Endodermal cell (in vitro differentiated cells): ENCODE results near the gene CLSTN1. TPM values are rescaled to one million over a fixed set of nuclear protein-coding genes. Genes with fewer than 3 reads are reported as not detected.

Experiments
- DNase-seq: peaks from one replicate; pipeline ENCODE4 v3.0.0-alpha.2; 2017
- H3K27ac ChIP-seq: 2 replicates; pipeline ENCODE4 v1.5.1; 2013; ENCODE audit warnings: mild to moderate bottlenecking, low read depth, low read length, moderate library complexity
- H3K27me3 ChIP-seq: 2 replicates; pipeline ENCODE4 v1.6.1; 2013; ENCODE audit warnings: mild to moderate bottlenecking, low read length, moderate library complexity; ENCODE audit not compliant: insufficient read depth, control insufficient read depth, poor library complexity, severe bottlenecking
- H3K36me3 ChIP-seq: 2 replicates; pipeline ENCODE4 v1.7.0; 2013; ENCODE audit warnings: mild to moderate bottlenecking, low read length, moderate library complexity; ENCODE audit not compliant: control insufficient read depth, insufficient read depth
- H3K4me1 ChIP-seq: one replicate; pipeline ENCODE4 v1.7.0; 2013; ENCODE audit warnings: low read length; ENCODE audit not compliant: control insufficient read depth, insufficient read depth
- H3K4me3 ChIP-seq: 2 replicates; pipeline ENCODE4 v1.5.1; 2013; ENCODE audit warnings: mild to moderate bottlenecking, low read length, moderate library complexity
- H3K9ac ChIP-seq: 2 replicates; pipeline ENCODE4 v1.6.1; 2013; ENCODE audit warnings: mild to moderate bottlenecking, low read length, moderate library complexity; ENCODE audit not compliant: poor library complexity, severe bottlenecking; ENCODE audit errors: extremely low read depth
- H3K9me3 ChIP-seq: 2 replicates; pipeline ENCODE4 v1.6.1; 2013; ENCODE audit warnings: mild to moderate bottlenecking, low read length, moderate library complexity; ENCODE audit not compliant: control insufficient read depth
- H3K27ac Mint-ChIP-seq: 2 replicates; pipeline ENCODE4 v1.8.0; 2020; ENCODE audit warnings: mixed read lengths
- H3K27me3 Mint-ChIP-seq: 2 replicates; pipeline ENCODE4 v1.8.0; 2021; ENCODE audit warnings: mild to moderate bottlenecking, mixed read lengths; ENCODE audit not compliant: insufficient read depth
- H3K36me3 Mint-ChIP-seq: 2 replicates; pipeline ENCODE4 v1.8.0; 2020; ENCODE audit warnings: low read depth, mixed read lengths
- H3K4me1 Mint-ChIP-seq: 2 replicates; pipeline ENCODE4 v1.8.0; 2020; ENCODE audit warnings: mixed read lengths
- H3K4me3 Mint-ChIP-seq: 2 replicates; pipeline ENCODE4 v1.8.0; 2020; ENCODE audit warnings: mild to moderate bottlenecking, moderate library complexity, mixed read lengths
- H3K9me3 Mint-ChIP-seq: 2 replicates; pipeline ENCODE4 v1.8.0; 2020; ENCODE audit warnings: mild to moderate bottlenecking, mixed read lengths
- CTCF ChIP-seq: fragments of 200-600 bp; sonication (generic); conservative IDR thresholded peaks from 2 replicates; pipeline ENCODE4 v1.5.0; 2021; ENCODE audit warnings: antibody characterized with exemption, mild to moderate bottlenecking
- WGBS, 2 experiments: methylation state at CpG; one replicate each; pipeline versions ENCODE4 v1.1.5 to v1.1.7; 2013; ENCODE audit warnings: missing lambda C conversion rate in 2 of 2, mixed read lengths in 1 of 2; ENCODE audit not compliant: insufficient coverage in 1 of 2, insufficient read length in 1 of 2; 5-methylcytosine and 5-hydroxymethylcytosine counted together
- total RNA-seq, 2 donors: library from RNA; stranded (reverse); fragmentation: NEBNext Ultra II Directional in 1 of 2; extraction: Animal tissue kit (Norgen Biotek cat#: 25700) in 1 of 2; gene quantifications; 2 replicates in 1 of 2; 3 replicates in 1 of 2; pipeline ENCODE4 v1.2.1, GENCODE V29; 2021

Gene CLSTN1
- total RNA-seq, 2 donors from 2014 or later, result 96.6 to 116 TPM

GRCh38 chr1:9680091-9680490, 143.7 kb downstream of the CLSTN1 start:
- no peak for DNase-seq
- H3K36me3 ChIP-seq, result no peaks in the 10 kb centered on the region
- 100% methylated on average over 2 of the region's 2 CpGs for WGBS, 2 experiments
- no peak overlapping the region for H3K27ac Mint-ChIP-seq
- H3K27ac ChIP-seq, result no peak overlapping the region
- no peak overlapping the region for H3K4me3 ChIP-seq
- no peak for TF ChIP-seq CTCF
- no peaks in the 10 kb centered on the region for H3K9me3 Mint-ChIP-seq
- peaks cover 6% of the 10 kb centered on the region for H3K4me1 Mint-ChIP-seq
- H3K27me3 ChIP-seq, result no peaks in the 10 kb centered on the region
- no peak overlapping the region for H3K9ac ChIP-seq
- H3K36me3 Mint-ChIP-seq, result peaks cover 5% of the 10 kb centered on the region
- no peaks in the 10 kb centered on the region for H3K27me3 Mint-ChIP-seq
- no peak overlapping the region for H3K4me3 Mint-ChIP-seq
- H3K4me1 ChIP-seq, result no peaks in the 10 kb centered on the region
- no peaks in the 10 kb centered on the region for H3K9me3 ChIP-seq

Other genes with a start within 250 kb of the CLSTN1 start
- gene TMEM201, start 235.1 kb downstream of the CLSTN1 start, total RNA-seq, result 10 to 100 TPM; 24.1 TPM
- gene PIK3CD, start 172.2 kb downstream of the CLSTN1 start, total RNA-seq, result 10 to 100 TPM; 13.9 to 14.2 TPM
- 10 to 100 TPM; 65.0 to 69.5 TPM for gene CTNNBIP1, start 86.3 kb upstream of the CLSTN1 start, total RNA-seq
- 10 to 100 TPM; 27.7 to 40.0 TPM for gene LZIC, start 119.4 kb upstream of the CLSTN1 start, total RNA-seq
- gene NMNAT1, start 119.5 kb upstream of the CLSTN1 start, total RNA-seq, result 1 to 10 TPM; 5.4 to 7.9 TPM
- gene RBP7, start 173.3 kb upstream of the CLSTN1 start, total RNA-seq, result 1 to 10 TPM in 1 of 2 donors, under 1 TPM in 1; 0.77 to 2.6 TPM
- gene UBE4B, start 209.0 kb upstream of the CLSTN1 start, total RNA-seq, result 10 to 100 TPM; 62.7 to 73.3 TPM